IMR-90 (cell line): ENCODE measurements around the gene CTDSPL. TPM values are rescaled to one million over a fixed set of nuclear protein-coding genes. Genes with fewer than 3 reads are reported as not detected.

Experiments
- ATAC-seq: fragments of 200-7000 bp; cut with Tn5 transposase; 2 replicates; pipeline ENCODE4 v1.9.1; 2020; ENCODE audit warnings: low read depth, mild to moderate bottlenecking, moderate library complexity
- BruUV-seq: library from RNA; stranded (reverse); fragments of 400-500 nt; replicated peaks from 2 replicates; lab custom pipeline; 2021; lab: Mats Ljungman, UMichigan
- CTCF ChIA-PET: fragments of 300-600 bp; formaldehyde crosslinking; extraction: SDS; loops from one replicate; lab custom pipeline; 2021; ENCODE audit warnings: antibody characterized with exemption; lab: Yijun Ruan, JAX
- POLR2A ChIA-PET: fragments of 300-600 bp; sonication (Branson Sonifier 250); formaldehyde crosslinking; loops from one replicate; lab custom pipeline; 2022; ENCODE audit warnings: antibody characterized with exemption; ENCODE audit not compliant: unreplicated experiment; lab: Charles Lee
- DNase-seq: peaks from one replicate; pipeline ENCODE4 v3.0.0; 2013
- H2AFZ ChIP-seq: replicated peaks from 2 replicates; pipeline ENCODE3; 2013; ENCODE audit warnings: low read length, mild to moderate bottlenecking; ENCODE audit not compliant: poor library complexity
- H2AK5ac ChIP-seq: 2 replicates; pipeline ENCODE4 v1.6.1; 2013; ENCODE audit warnings: low read depth, low read length, inconsistent platforms
- H2AK9ac ChIP-seq: replicated peaks from 2 replicates; pipeline ENCODE3; 2013; ENCODE audit warnings: mild to moderate bottlenecking, low read depth, low read length, moderate library complexity; ENCODE audit not compliant: poor library complexity
- H2BK120ac ChIP-seq: 2 replicates; pipeline ENCODE4 v1.6.1; 2013; ENCODE audit warnings: low read depth, low read length, inconsistent platforms
- H2BK15ac ChIP-seq: 3 replicates; pipeline ENCODE4 v1.6.1; 2013; ENCODE audit warnings: low read depth, low read length, inconsistent platforms
- H2BK20ac ChIP-seq: 2 replicates; pipeline ENCODE4 v1.6.1; 2013; ENCODE audit warnings: low read depth, mild to moderate bottlenecking, inconsistent platforms, low read length, moderate library complexity
- H2BK5ac ChIP-seq: 2 replicates; pipeline ENCODE4 v1.6.1; 2013; ENCODE audit warnings: mild to moderate bottlenecking, low read depth, low read length, inconsistent platforms; ENCODE audit not compliant: poor library complexity, severe bottlenecking
- H3K14ac ChIP-seq: replicated peaks from 2 replicates; pipeline ENCODE4 v1.6.1; 2013; ENCODE audit warnings: low read depth, low read length, inconsistent platforms
- H3K18ac ChIP-seq: 2 replicates; pipeline ENCODE4 v1.6.1; 2013; ENCODE audit warnings: low read depth, low read length, control low read depth
- H3K23ac ChIP-seq: 2 replicates; pipeline ENCODE4 v1.6.1; 2013; ENCODE audit warnings: low read depth, low read length, inconsistent platforms
- H3K27ac ChIP-seq: 2 replicates; pipeline ENCODE4 v1.5.1; 2013; ENCODE audit warnings: mild to moderate bottlenecking, control low read depth, low read length; ENCODE audit not compliant: insufficient read depth
- H3K27me3 ChIP-seq: 2 replicates; pipeline ENCODE4 v1.6.1; 2013; ENCODE audit warnings: low read length; ENCODE audit not compliant: control insufficient read depth, insufficient read depth
- H3K36me3 ChIP-seq: 2 replicates; pipeline ENCODE4 v1.6.1; 2013; ENCODE audit warnings: low read length, mixed read lengths; ENCODE audit not compliant: control insufficient read depth, insufficient read depth
- H3K4ac ChIP-seq: 2 replicates; pipeline ENCODE4 v1.6.1; 2013; ENCODE audit warnings: low read depth, low read length, inconsistent platforms
- H3K4me1 ChIP-seq: 2 replicates; pipeline ENCODE4 v1.6.1; 2013; ENCODE audit warnings: low read length, mixed read lengths; ENCODE audit not compliant: control insufficient read depth, insufficient read depth
- H3K4me2 ChIP-seq: 2 replicates; pipeline ENCODE4 v1.6.1; 2013; ENCODE audit warnings: low read depth, mild to moderate bottlenecking, control low read depth, low read length, moderate library complexity
- H3K4me3 ChIP-seq: 2 replicates; pipeline ENCODE4 v1.5.1; 2013; ENCODE audit warnings: low read depth, mild to moderate bottlenecking, control low read depth, low read length, moderate library complexity; ENCODE audit not compliant: insufficient read depth
- H3K56ac ChIP-seq: 2 replicates; pipeline ENCODE4 v1.6.1; 2013; ENCODE audit warnings: low read length, inconsistent platforms; ENCODE audit not compliant: insufficient read depth; ENCODE audit errors: extremely low read depth
- H3K79me1 ChIP-seq, 2 experiments: 2 replicates each; pipeline ENCODE4 v1.6.1; 2013; ENCODE audit warnings: low read length in 2 of 2, inconsistent platforms in 1 of 2, low read depth in 1 of 2
- H3K9ac ChIP-seq: 2 replicates; pipeline ENCODE4 v1.6.1; 2013; ENCODE audit warnings: low read depth, low read length, control low read depth
- H3K9me1 ChIP-seq: 2 replicates; pipeline ENCODE4 v1.6.1; 2013; ENCODE audit warnings: low read length, inconsistent platforms; ENCODE audit not compliant: insufficient read depth
- H3K9me3 ChIP-seq: 2 replicates; pipeline ENCODE4 v1.6.1; 2013; ENCODE audit warnings: low read length; ENCODE audit not compliant: control insufficient read depth, insufficient read depth
- H4K20me1 ChIP-seq: 2 replicates; pipeline ENCODE4 v1.6.1; 2013; ENCODE audit warnings: low read length, inconsistent platforms; ENCODE audit not compliant: insufficient read depth
- H4K5ac ChIP-seq: 2 replicates; pipeline ENCODE4 v1.6.1; 2013; ENCODE audit warnings: mild to moderate bottlenecking, low read depth, low read length, control low read depth
- H4K8ac ChIP-seq, 2 experiments: 2 replicates each; pipeline ENCODE4 v1.6.1; 2013; ENCODE audit warnings: low read depth in 2 of 2, low read length in 2 of 2, control low read depth in 1 of 2, inconsistent platforms in 1 of 2
- H4K91ac ChIP-seq: 2 replicates; pipeline ENCODE4 v1.6.1; 2013; ENCODE audit warnings: low read depth, low read length, inconsistent platforms; ENCODE audit not compliant: insufficient read depth
- BHLHE40 ChIP-seq: fragments of 150-350 bp; IDR thresholded peaks from 2 replicates; pipeline ENCODE4 v1.6.1; 2016; ENCODE audit warnings: mild to moderate bottlenecking, low read depth, low read length
- CEBPB ChIP-seq: IDR thresholded peaks from 2 replicates; pipeline ENCODE4 v1.6.1; 2012; ENCODE audit warnings: low read depth, low read length, improper control_type of control experiment
- FOS ChIP-seq: fragments of 150-350 bp; IDR thresholded peaks from 2 replicates; pipeline ENCODE4 v1.6.1; 2016; ENCODE audit warnings: low read depth, low read length
- MAFK ChIP-seq: IDR thresholded peaks from 2 replicates; pipeline ENCODE4 v1.6.1; 2012; ENCODE audit warnings: low read depth, low read length, improper control_type of control experiment
- MAZ ChIP-seq: IDR thresholded peaks from 2 replicates; pipeline ENCODE4 v1.6.1; 2012; ENCODE audit warnings: low read depth, mild to moderate bottlenecking, low read length, improper control_type of control experiment, moderate library complexity, borderline replicate concordance
- MXI1 ChIP-seq: IDR thresholded peaks from 2 replicates; pipeline ENCODE4 v1.6.1; 2012; ENCODE audit warnings: low read depth, mild to moderate bottlenecking, low read length, moderate library complexity, borderline replicate concordance
- RAD21 ChIP-seq: IDR thresholded peaks from 2 replicates; pipeline ENCODE4 v1.6.1; 2012; ENCODE audit warnings: low read length, improper control_type of control experiment
- RFX5 ChIP-seq: IDR thresholded peaks from 2 replicates; pipeline ENCODE4 v1.8.0; 2012; ENCODE audit warnings: low read depth, mild to moderate bottlenecking, low read length, moderate library complexity
- SMC3 ChIP-seq: fragments of 150-350 bp; IDR thresholded peaks from 2 replicates; pipeline ENCODE4 v1.6.1; 2016; ENCODE audit warnings: low read depth, mild to moderate bottlenecking, antibody characterized with exemption, low read length, moderate library complexity
- WGBS, 2 experiments: methylation state at CpG; one replicate each; pipeline versions ENCODE4 v1.1.5 to v1.1.7; 2013; ENCODE audit warnings: missing lambda C conversion rate in 2 of 2; ENCODE audit not compliant: insufficient read length in 1 of 2; ENCODE audit errors: extremely low coverage in 2 of 2; 5-methylcytosine and 5-hydroxymethylcytosine counted together
- dilution Hi-C: fragments of 300-500 bp; cut with HindIII; formaldehyde crosslinking; loops from one replicate; pipeline ENCODE4 v1.14.3; 2018; ENCODE audit warnings: low sequenced_read_pairs; ENCODE audit not compliant: unreplicated experiment
- in situ Hi-C: fragments of 300-500 bp; cut with MboI; formaldehyde crosslinking; loops from 3 replicates; pipeline ENCODE4 v1.14.3; 2019; ENCODE audit warnings: low sequenced_read_pairs, inconsistent platforms, mixed read lengths
- intact Hi-C: fragments of 100-400 bp; cut with micrococcal nuclease; formaldehyde crosslinking; loops from 2 replicates; pipeline ENCODE4 v1.10.0; 2022
- polyA plus RNA-seq, 3 experiments: library from polyadenylated mRNA; depleted of rRNA; stranded (reverse); fragments of >200 nt; gene quantifications; 2 replicates each; pipeline ENCODE4 v1.2.3, GENCODE V29; 2012; ENCODE audit warnings: low replicate concordance in 1 of 3
- total RNA-seq: library from RNA; depleted of rRNA; stranded (reverse); fragments of >200 nt; gene quantifications from 2 replicates; pipeline ENCODE4 v1.2.3, GENCODE V29; 2012
- TF ChIP-seq, protein P1 (sequence below): conservative IDR thresholded peaks from 2 replicates; pipeline ENCODE4 v1.5.1; 2012; ENCODE audit warnings: mild to moderate bottlenecking, low read depth, low read length, improper control_type of control experiment
- TF ChIP-seq, protein P2 (sequence below): fragments of 150-350 bp; IDR thresholded peaks from 2 replicates; pipeline ENCODE4 v1.6.1; 2016; ENCODE audit warnings: low read depth, mild to moderate bottlenecking, low read length, moderate library complexity, borderline replicate concordance

The CTDSPL gene
- total and polyA plus RNA-seq, 2 of the 4 experiments (the other 2 are of a cell fraction) = 24.5 to 29.0 TPM

- ChIA-PET POLR2A (no interaction called here), CTCF (interaction anchor here (1.0 kb wide), 1 partner anchor 14 kb away, joined by 3 read pairs; no protein-coding TSS in a partner anchor)
- no peak overlapping the region for H3K4ac ChIP-seq
- intact Hi-C loops (no loop called here), dilution Hi-C loops (no loop called here), in situ Hi-C loops (no loop called here)
- 0 out of 2 replicates have a peak, but pooled peaks cover 4% of the 10 kb centered on the region for H3K9me1 ChIP-seq
- DNase-seq (no peak), ATAC-seq (no peak)
- no peaks in the 10 kb centered on the region for H3K4me1 ChIP-seq
- no peak overlapping the region for H2AFZ ChIP-seq
- no peak overlapping the region for H4K8ac ChIP-seq
- H2AK9ac ChIP-seq = no peak overlapping the region
- H3K4me2 ChIP-seq = no peak overlapping the region
- no peaks in the 10 kb centered on the region for H3K27me3 ChIP-seq
- BruUV-seq = no TSS peak
- no peak overlapping the region for H3K14ac ChIP-seq
- H2BK15ac ChIP-seq = no peak overlapping the region
- 93% methylated on average over 11 of the region's 21 CpGs; no CpG with 5 or more reads in 1 of the 2 experiments for WGBS, 2 experiments
- no peak overlapping the region for H4K91ac ChIP-seq
- no peak overlapping the region for H4K5ac ChIP-seq
- no peak overlapping the region for H3K56ac ChIP-seq
- no peak overlapping the region for H2BK120ac ChIP-seq
- peaks cover 39% of the 10 kb centered on the region for H3K36me3 ChIP-seq
- H3K27ac ChIP-seq = no peak overlapping the region
- no peak overlapping the region for H3K9ac ChIP-seq
- peaks cover under 1% of the 10 kb centered on the region; the same call in 1 of the 2 replicates for H3K9me3 ChIP-seq
- H4K20me1 ChIP-seq = no peaks in the 10 kb centered on the region
- H2BK5ac ChIP-seq = no peak overlapping the region
- TF ChIP-seq, protein P1, sequence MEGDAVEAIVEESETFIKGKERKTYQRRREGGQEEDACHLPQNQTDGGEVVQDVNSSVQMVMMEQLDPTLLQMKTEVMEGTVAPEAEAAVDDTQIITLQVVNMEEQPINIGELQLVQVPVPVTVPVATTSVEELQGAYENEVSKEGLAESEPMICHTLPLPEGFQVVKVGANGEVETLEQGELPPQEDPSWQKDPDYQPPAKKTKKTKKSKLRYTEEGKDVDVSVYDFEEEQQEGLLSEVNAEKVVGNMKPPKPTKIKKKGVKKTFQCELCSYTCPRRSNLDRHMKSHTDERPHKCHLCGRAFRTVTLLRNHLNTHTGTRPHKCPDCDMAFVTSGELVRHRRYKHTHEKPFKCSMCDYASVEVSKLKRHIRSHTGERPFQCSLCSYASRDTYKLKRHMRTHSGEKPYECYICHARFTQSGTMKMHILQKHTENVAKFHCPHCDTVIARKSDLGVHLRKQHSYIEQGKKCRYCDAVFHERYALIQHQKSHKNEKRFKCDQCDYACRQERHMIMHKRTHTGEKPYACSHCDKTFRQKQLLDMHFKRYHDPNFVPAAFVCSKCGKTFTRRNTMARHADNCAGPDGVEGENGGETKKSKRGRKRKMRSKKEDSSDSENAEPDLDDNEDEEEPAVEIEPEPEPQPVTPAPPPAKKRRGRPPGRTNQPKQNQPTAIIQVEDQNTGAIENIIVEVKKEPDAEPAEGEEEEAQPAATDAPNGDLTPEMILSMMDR = no peak
- TF ChIP-seq RAD21 = no peak
- no peak for TF ChIP-seq SMC3
- TF ChIP-seq, protein P2, sequence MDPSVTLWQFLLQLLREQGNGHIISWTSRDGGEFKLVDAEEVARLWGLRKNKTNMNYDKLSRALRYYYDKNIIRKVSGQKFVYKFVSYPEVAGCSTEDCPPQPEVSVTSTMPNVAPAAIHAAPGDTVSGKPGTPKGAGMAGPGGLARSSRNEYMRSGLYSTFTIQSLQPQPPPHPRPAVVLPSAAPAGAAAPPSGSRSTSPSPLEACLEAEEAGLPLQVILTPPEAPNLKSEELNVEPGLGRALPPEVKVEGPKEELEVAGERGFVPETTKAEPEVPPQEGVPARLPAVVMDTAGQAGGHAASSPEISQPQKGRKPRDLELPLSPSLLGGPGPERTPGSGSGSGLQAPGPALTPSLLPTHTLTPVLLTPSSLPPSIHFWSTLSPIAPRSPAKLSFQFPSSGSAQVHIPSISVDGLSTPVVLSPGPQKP = no peak
- no peak for TF ChIP-seq MAFK
- TF ChIP-seq RFX5 = no peak
- no peak for TF ChIP-seq FOS
- TF ChIP-seq MAZ = no peak
- TF ChIP-seq MXI1 = no peak
- TF ChIP-seq CEBPB = no peak
- no peak for TF ChIP-seq BHLHE40
- H3K79me1 ChIP-seq = no peaks in the 10 kb centered on the region
- no peak overlapping the region for H2AK5ac ChIP-seq
- H3K18ac ChIP-seq = no peak overlapping the region
- H3K23ac ChIP-seq = no peak overlapping the region
- H2BK20ac ChIP-seq = no peak overlapping the region
- H3K4me3 ChIP-seq = no peak overlapping the region
Observed at GRCh38 chr3:38011111-38011510, 149.4 kb downstream of the CTDSPL start.
